Activated CD4-positive, CD25-positive, alpha-beta regulatory T cell treated with anti-CD3 and anti-CD28 coated beads, Interleukin-2, amount 50 U/mL, for 16 hours (primary cell): ENCODE measurements around the gene BRD8.

ENCODE experiments used
- DNase-seq: peaks from one replicate; pipeline ENCODE4 v3.0.0-alpha.2; 2020; ENCODE audit warnings: low read depth, low spot score

The BRD8 gene

DNA sequence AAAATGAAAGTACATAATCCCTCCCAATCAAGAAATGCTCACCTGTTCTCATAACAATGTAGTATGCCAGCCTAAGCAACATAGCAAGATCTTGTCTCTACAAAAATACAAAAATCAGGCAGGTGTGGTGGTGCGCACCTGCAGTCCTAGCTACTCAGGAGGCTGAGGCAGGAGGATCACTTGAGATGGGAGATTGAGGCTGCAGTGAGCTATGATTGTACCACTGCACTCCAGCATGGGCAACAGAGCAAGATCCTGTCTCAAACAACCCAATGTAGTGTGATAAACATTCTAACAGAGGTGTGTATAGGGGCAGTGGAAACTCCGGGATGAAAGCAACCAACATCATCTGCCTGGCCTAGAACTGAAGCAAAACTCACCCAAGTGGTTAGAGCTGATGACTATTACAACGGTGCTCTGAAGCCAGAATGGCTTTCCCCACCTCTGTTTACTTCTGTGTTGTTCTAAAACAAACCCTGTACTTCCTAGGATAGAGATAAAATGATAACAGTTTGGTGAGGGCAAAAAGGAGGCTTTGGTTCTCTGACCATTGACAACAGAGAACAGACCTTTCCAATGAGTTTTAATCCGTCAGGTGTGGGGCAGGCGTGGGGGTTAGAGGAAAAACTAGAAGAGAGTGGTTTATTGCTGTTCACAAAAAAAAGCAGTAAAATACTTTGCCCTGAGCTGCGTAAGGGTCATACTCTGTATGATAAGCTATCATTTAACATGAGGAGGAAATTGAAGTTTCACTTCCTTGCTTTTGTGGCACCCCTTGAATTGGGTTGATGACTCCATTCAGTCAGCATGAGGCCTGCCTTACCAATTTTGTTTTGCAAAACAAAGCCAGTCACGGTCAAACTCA is 75.7 kb downstream of the BRD8 start:
- DNase-seq, result no peak

DNA sequence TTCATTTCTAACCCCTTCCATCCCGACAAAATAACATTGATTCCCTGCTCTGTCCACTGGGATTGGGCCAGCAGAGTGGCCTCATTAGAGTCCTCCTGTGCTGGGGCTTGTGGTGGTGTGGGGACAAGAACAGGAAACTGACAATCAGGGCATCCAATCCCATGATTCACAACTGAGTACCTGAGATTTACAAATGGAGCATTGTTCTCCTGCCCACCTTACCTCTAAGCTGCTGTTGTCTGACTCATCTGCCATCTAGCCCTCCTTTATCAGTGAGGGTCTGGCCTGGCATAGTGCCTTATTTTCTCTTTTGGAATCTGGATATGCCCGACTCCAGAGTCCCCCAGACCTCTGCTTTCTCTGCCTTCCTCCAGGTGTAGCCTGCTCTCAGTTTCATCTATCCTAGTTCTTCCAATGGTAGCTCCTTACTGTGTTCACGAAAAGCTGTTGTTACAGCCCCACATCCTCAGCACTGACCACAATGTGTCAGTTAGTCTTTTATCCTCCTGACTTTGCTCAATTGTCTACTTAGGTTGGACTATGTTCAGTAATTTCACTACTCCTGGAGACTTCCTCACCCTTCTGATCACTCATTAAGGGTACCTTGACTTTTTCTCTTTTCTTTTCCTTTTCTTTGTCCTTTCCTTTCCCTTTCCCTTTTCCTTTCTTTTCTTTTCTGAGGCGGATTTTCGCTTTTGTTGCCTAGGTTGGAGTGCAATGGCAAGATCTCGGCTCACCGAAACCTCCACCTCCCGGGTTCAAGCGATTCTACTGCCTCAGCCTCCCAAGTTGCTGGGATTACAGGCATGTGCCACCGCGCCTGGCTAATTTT is 81.2 kb downstream of the BRD8 start:
- no peak for DNase-seq

DNA sequence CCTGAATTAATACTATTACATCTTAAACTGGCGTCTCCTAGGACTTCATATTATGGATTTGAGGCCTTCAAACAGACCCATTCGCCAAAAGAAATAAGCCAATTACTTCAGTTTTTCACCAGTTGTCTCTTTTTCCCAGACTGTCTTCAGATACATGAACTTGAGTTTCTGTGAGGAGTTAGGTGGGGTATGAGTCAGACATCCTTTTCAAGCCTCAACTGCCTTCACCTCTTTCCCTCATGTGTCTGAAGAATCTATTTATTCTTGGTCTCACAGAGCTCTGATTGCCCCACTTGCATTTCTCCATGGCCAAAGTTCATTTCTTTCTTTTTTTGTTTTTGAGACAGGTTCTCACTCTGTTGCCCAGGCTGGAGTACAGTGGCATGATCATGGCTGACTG is 82.1 kb downstream of the BRD8 start:
- no peak for DNase-seq

DNA sequence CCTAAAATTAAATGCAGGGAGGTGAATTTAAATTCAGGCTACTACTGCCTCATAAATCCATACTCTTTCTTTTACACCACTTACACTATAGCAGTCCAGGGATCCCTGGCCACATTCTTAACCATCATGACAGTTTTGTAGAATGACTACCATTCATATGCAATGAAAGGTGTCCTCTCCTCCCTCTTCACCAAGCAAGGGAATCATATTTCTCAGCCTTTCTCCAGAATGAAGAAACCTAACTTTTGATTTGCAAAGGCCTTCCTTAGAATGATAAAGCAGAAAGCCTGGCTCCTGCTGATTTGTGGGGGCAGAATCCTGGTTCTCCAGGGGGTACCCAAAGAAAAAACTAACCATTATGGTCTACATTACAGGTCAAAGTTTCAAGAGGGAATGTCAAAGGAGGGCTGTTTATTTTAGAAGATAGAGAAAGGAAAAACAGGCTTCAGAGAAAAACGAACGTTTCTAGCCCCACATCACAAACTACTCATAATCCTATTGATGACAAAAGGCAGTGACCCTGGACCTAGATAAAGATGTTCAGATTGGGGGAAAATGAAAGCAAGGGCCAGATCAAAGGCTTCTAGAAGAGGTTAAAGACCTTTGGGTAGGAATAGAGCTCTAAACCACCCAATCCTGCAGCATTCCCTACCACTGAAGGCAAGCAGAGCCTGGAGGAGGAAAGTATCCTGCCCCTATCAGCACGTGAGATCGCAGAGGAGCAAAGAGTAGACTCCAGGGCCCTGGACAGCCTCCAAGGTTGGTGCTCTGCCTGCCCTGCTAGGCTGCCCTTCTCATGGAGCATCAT is 83.1 kb downstream of the BRD8 start:
- no peak for DNase-seq

DNA sequence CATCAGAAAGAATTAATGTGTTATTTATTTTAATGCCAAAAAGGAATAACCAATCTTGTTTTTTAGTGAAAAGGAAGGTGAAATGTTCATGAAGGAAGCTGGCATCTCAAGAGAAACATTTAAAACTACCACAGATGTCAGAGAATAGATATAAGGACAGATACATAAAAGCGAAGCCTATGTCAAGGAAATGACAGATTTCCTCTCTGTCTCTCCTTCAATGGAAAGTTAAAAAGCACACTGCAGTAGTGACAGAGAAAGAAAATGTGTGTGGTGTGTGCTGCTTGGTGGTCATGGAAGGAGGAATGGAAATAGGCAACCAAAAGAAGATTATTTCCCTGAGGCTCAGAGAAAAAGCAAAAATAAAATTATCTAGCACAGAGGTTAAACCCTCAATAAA is 85.4 kb downstream of the BRD8 start:
- no peak for DNase-seq

DNA sequence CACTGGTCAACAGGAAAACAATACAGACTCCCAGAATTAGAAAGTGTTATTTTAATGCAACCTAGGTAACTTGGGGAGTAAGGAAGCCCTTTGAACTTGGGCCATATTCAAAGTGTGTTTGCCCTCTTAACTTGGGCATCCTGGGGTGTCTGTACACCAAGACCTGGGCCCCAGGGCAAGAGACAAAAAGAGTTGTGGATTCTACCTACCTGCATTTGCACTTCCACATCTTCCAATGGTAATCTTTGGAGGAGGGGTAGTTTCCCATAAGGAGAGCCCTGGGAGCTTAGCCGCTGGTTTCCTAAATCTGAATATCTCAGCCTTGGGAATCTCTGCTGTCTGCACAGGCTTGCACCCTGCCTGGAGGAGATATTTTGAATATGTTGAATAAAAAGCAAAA is 86.1 kb downstream of the BRD8 start:
- no peak for DNase-seq

DNA sequence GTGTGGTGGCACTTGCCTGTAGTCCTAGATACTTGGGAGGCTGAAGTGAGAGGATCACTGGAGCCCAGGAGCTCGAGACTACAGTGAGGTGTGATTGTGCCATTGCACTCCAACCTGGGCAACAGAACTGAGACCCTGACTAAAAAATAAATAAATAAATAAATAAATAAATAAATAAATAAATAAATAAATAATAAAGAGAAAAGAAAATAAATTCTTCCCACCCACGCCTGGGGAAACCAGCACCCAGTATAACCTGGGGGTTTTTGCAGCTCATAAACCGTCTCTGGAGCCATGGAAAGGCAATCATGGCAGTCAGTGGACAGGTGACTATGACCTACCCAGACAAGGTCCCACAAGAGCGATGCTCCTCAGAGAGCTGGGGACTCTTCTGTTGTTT is 86.7 kb downstream of the BRD8 start:
- DNase-seq, result no peak
